Upper lobe of left lung (tissue), 6 donors: ENCODE data around the gene CASQ2. TPM values are rescaled to one million over a fixed set of nuclear protein-coding genes. Genes with fewer than 3 reads are reported as not detected.

Experiments
- ATAC-seq, 2 donors: fragments of 200-7000 bp; cut with Tn5 transposase; one replicate each; pipeline ENCODE4 v1.9.1; 2022; ENCODE audit warnings: mild to moderate bottlenecking in 2 of 2, moderate library complexity in 2 of 2; ENCODE audit not compliant: low FRiP score in 2 of 2
- DNase-seq, 2 donors: peaks; one replicate each; pipeline ENCODE4 v3.0.0-alpha.2; 2019 to 2020
- H3K27ac ChIP-seq, 4 donors: fragments of 200-600 bp; sonication (generic); one replicate each; pipeline ENCODE4 v1.5.1; 2016 to 2019
- H3K27me3 ChIP-seq, 4 donors: fragments of 200-600 bp; sonication (generic); one replicate each; pipeline ENCODE4 v1.5.1; 2017 to 2019
- H3K36me3 ChIP-seq, 4 donors: fragments of 200-600 bp; sonication (generic); one replicate each; pipeline ENCODE4 v1.5.1; 2016 to 2019
- H3K4me1 ChIP-seq, 4 donors: fragments of 200-600 bp; sonication (generic); one replicate each; pipeline ENCODE4 v1.5.1; 2018 to 2019
- H3K4me3 ChIP-seq, 4 donors: fragments of 200-600 bp; sonication (generic); one replicate each; pipeline ENCODE4 v1.5.1; 2017 to 2019; ENCODE audit warnings: mild to moderate bottlenecking in 2 of 4, moderate library complexity in 1 of 4
- H3K9me3 ChIP-seq, 4 donors: fragments of 200-600 bp; sonication (generic); one replicate each; pipeline ENCODE4 v1.5.1; 2018 to 2019
- CTCF ChIP-seq, 6 experiments: fragments of 450-650 bp in 4 of 6; fragments of 200-600 bp in 2 of 6; sonication (generic) in 2 of 6; IDR thresholded peaks; one replicate each; pipeline ENCODE4 v1.5.1; 2016 to 2019; ENCODE audit warnings: antibody characterized with exemption in 6 of 6
- EP300 ChIP-seq, 4 donors: sonication (generic); formaldehyde crosslinking; IDR thresholded peaks; one replicate each; pipeline ENCODE4 v1.5.1; 2017; ENCODE audit warnings: antibody characterized with exemption in 4 of 4, control low read depth in 2 of 4
- POLR2A ChIP-seq, 4 donors: fragments of 450-650 bp; IDR thresholded peaks; one replicate each; pipeline ENCODE4 v1.5.1; 2016 to 2017; ENCODE audit warnings: antibody characterized with exemption in 4 of 4, mild to moderate bottlenecking in 2 of 4
- POLR2AphosphoS5 ChIP-seq, 2 donors: sonication (generic); formaldehyde crosslinking; IDR thresholded peaks; one replicate each; pipeline ENCODE4 v1.5.1; 2017; ENCODE audit warnings: antibody characterized with exemption in 2 of 2
- WGBS, 2 donors: methylation state at CpG; one replicate each; pipeline ENCODE4 v1.1.5; 2017 to 2018; 5-methylcytosine and 5-hydroxymethylcytosine counted together
- total RNA-seq, 6 donors: library from RNA; depleted of rRNA in 4 of 6; stranded (reverse); fragments of >200 nt in 4 of 6; gene quantifications; one replicate each; pipeline versions ENCODE4 v1.1.0 to v1.2.1, GENCODE V29; 2016 to 2021
- donor health status: DM: no; HTN: no; CAD: no; lungs with moderate emphysema.
- donor health status: DM: no; HTN: yes; CAD: no; lungs with severe emphysema.

Gene CASQ2
- total RNA-seq, 6 donors from 2014 or later, result under 0.01 to 1.9 (median 0.99) TPM

- H3K27ac ChIP-seq, result no peak overlapping the region
- 98% methylated on average over 4 of the region's 4 CpGs for WGBS, 2 donors
- no peak overlapping the region for H3K4me3 ChIP-seq
- no peaks in the 10 kb centered on the region for H3K27me3 ChIP-seq
- no peaks in the 10 kb centered on the region for H3K9me3 ChIP-seq
- TF ChIP-seq CTCF (IDR thresholded peaks at IDR 0.05), result no peak
- no peak for TF ChIP-seq POLR2A (IDR thresholded peaks at IDR 0.05)
- no peak for TF ChIP-seq POLR2AphosphoS5 (IDR thresholded peaks at IDR 0.05)
- TF ChIP-seq EP300 (IDR thresholded peaks at IDR 0.05), result no peak
- H3K4me1 ChIP-seq, result no peaks in the 10 kb centered on the region
- ATAC-seq, result no peak
- H3K36me3 ChIP-seq, result peaks cover 0 to 16% (median 7%) of the 10 kb centered on the region in 4 donors
- DNase-seq, result no peak
These were observed 76.3 kb downstream of the CASQ2 start for GRCh38 chr1:115692224-115692623.

- TF ChIP-seq POLR2AphosphoS5 (IDR thresholded peaks at IDR 0.05), result no peak
- TF ChIP-seq POLR2A (IDR thresholded peaks at IDR 0.05), result no peak
- TF ChIP-seq CTCF (IDR thresholded peaks at IDR 0.05), result no peak
- TF ChIP-seq EP300 (IDR thresholded peaks at IDR 0.05), result no peak
- WGBS, 2 donors, result 91% methylated on average over 8 of the region's 8 CpGs
- peaks cover 0 to 16% (median 7%) of the 10 kb centered on the region in 4 donors for H3K36me3 ChIP-seq
- H3K9me3 ChIP-seq, result no peaks in the 10 kb centered on the region
- H3K4me1 ChIP-seq, result no peaks in the 10 kb centered on the region
- no peak for DNase-seq
- H3K4me3 ChIP-seq, result no peak overlapping the region
- no peaks in the 10 kb centered on the region for H3K27me3 ChIP-seq
- ATAC-seq, result no peak
- H3K27ac ChIP-seq, result no peak overlapping the region
These were observed 77.5 kb downstream of the CASQ2 start for GRCh38 chr1:115690972-115691371.

GRCh38 chr1:115687744-115688143, 80.8 kb downstream of the CASQ2 start:
- peaks cover 5 to 28% (median 19%) of the 10 kb centered on the region in 4 donors for H3K36me3 ChIP-seq
- no peaks in the 10 kb centered on the region for H3K27me3 ChIP-seq
- H3K4me3 ChIP-seq, result no peak overlapping the region
- no peak for TF ChIP-seq POLR2AphosphoS5 (IDR thresholded peaks at IDR 0.05)
- TF ChIP-seq CTCF (IDR thresholded peaks at IDR 0.05), result no peak
- no peak for TF ChIP-seq POLR2A (IDR thresholded peaks at IDR 0.05)
- no peak for TF ChIP-seq EP300 (IDR thresholded peaks at IDR 0.05)
- no peak overlapping the region for H3K27ac ChIP-seq
- WGBS, 2 donors, result 86 to 92% methylated on average over 3 of the region's 3 CpGs
- H3K9me3 ChIP-seq, result no peaks in the 10 kb centered on the region
- no peak for ATAC-seq
- H3K4me1 ChIP-seq, result no peaks in the 10 kb centered on the region
- DNase-seq, result no peak

GRCh38 chr1:115685029-115685705, 83.3 kb downstream of the CASQ2 start:
- Histone ChIP-seq H3K4me1 (no peaks in the 10 kb centered on the region), H3K4me3 (no peak overlapping the region), H3K27me3 (no peaks in the 10 kb centered on the region), H3K9me3 (no peaks in the 10 kb centered on the region), H3K36me3 (peaks cover 5 to 16% (median 15%) of the 10 kb centered on the region in 4 donors), H3K27ac (no peak overlapping the region)
- peak in 1 of 2 donors; percentile 61 for DNase-seq
- WGBS, 2 donors, result 89 to 90% methylated on average over 10 to 14 of the region's 14 CpGs
- TF ChIP-seq POLR2AphosphoS5 (IDR thresholded peaks at IDR 0.05), result no peak
- TF ChIP-seq EP300 (IDR thresholded peaks at IDR 0.05), result no peak
- TF ChIP-seq POLR2A (IDR thresholded peaks at IDR 0.05), result no peak
- no peak for TF ChIP-seq CTCF (IDR thresholded peaks at IDR 0.05)
- ATAC-seq, result no peak

- Histone ChIP-seq H3K9me3 (no peaks in the 10 kb centered on the region), H3K27ac (no peak overlapping the region), H3K36me3 (peaks cover 5 to 15% (median 12%) of the 10 kb centered on the region in 4 donors), H3K4me3 (no peak overlapping the region), H3K27me3 (no peaks in the 10 kb centered on the region), H3K4me1 (peaks cover 0 to 6% (median 0%) of the 10 kb centered on the region in 4 donors)
- DNase-seq, result no peak
- TF ChIP-seq EP300 (IDR thresholded peaks at IDR 0.05) (no peak), CTCF (IDR thresholded peaks at IDR 0.05) (no peak), POLR2AphosphoS5 (IDR thresholded peaks at IDR 0.05) (no peak), POLR2A (IDR thresholded peaks at IDR 0.05) (no peak)
- no peak for ATAC-seq
- WGBS, 2 donors, result 94 to 98% methylated on average over 4 of the region's 4 CpGs
These were observed 85.7 kb downstream of the CASQ2 start for GRCh38 chr1:115682792-115683191.
